ENCODE measurements around the gene FSTL4.

DNA sequence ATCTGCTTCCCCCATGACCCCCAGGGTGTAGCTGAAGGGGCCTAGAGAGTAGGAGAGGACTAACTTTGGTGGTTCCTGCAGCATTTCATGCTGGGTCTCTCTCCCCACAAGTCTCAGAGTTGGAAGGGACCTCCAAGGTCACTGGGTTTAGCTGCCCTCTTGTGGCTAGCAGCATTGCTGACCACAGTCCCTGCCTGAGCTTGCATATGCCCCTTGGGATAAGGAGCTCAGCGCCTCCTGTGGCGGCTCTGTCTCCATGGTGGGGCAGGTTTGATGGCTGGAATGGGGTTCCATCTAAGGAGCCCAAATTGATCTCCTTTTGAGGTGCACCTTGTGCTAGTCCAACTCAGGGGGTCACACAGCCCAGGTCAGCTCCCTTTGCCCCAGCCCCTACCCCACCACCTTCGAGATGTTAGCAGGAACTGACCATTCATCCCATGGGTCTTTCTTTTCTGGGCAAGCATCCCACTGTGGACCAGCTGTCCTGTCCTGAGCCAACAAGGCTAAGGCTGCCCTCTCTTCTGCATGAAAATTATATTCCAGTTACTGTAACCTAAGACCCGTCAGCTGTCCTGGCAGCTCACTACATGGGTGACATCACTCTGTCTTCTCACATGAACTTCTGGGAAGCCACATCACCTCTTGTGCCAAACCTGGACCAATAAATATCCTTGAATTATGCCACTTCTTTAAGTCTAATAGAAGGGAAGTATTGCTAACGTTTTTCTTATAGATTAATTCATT lies 364.3 kb downstream of the FSTL4 start:
- TF ChIP-seq TAF1 (conservative IDR thresholded peaks at IDR 0.05): no peak
- no peak for TF ChIP-seq JUND (IDR thresholded peaks at IDR 0.05)

All from liver (tissue), 2 donors.